AG04450 (cell line): ENCODE measurements around the gene CDKN1C. TPM values are rescaled to one million over a fixed set of nuclear protein-coding genes. Genes with fewer than 3 reads are reported as not detected.

ENCODE experiments used
- CTCF ChIA-PET: fragments of 300-600, 350-600 bp; formaldehyde crosslinking; extraction: SDS; loops from one replicate; lab custom pipeline; 2022; ENCODE audit warnings: antibody characterized with exemption, inconsistent platforms; lab: Charles Lee
- POLR2A ChIA-PET: fragments of 350-600 bp; formaldehyde crosslinking; extraction: SDS; loops from one replicate; lab custom pipeline; 2021; ENCODE audit warnings: antibody characterized with exemption, inconsistent platforms; lab: Yijun Ruan, JAX
- DNase-seq: peaks from one replicate; pipeline ENCODE4 v3.0.0-alpha.2; 2011; ENCODE audit warnings: low read depth, low spot score
- H3K27ac ChIP-seq: one replicate; pipeline ENCODE4 v1.5.1; 2012; ENCODE audit warnings: low read depth, low read length, control low read depth
- H3K27me3 ChIP-seq: one replicate; pipeline ENCODE4 v1.6.0; 2012; ENCODE audit warnings: low read length; ENCODE audit not compliant: control insufficient read depth, insufficient read depth
- H3K4me3 ChIP-seq: 2 replicates; pipeline ENCODE4 v1.5.1; 2011; ENCODE audit warnings: mild to moderate bottlenecking, low read depth, low read length, control low read depth
- H3K9me3 ChIP-seq: 2 replicates; pipeline ENCODE4 v1.5.1; 2012; ENCODE audit warnings: low read length; ENCODE audit not compliant: control insufficient read depth, insufficient read depth
- CTCF ChIP-seq: IDR thresholded peaks from 2 replicates; pipeline ENCODE4 v1.5.1; 2011; ENCODE audit warnings: low read depth, low read length, control low read depth, inconsistent platforms
- polyA plus RNA-seq: library from polyadenylated mRNA; depleted of rRNA; stranded (reverse); fragments of >200 nt; gene quantifications from 2 replicates; pipeline ENCODE4 v1.2.3, GENCODE V29; 2011

CDKN1C gene
- polyA plus RNA-seq, 1 experiment: 8.1 TPM

- ChIA-PET CTCF (interaction anchor here (0.6 kb wide), 1 partner anchor 32 kb away, joined by 3 read pairs; no protein-coding TSS in a partner anchor), POLR2A (interaction anchor here (0.6 kb wide), 1 partner anchor 32 kb away, joined by 3 read pairs; no protein-coding TSS in a partner anchor)
These were observed 38.1 kb upstream of the CDKN1C start for GRCh38 chr11:2923446-2924375.

GRCh38 chr11:2922655-2923054 lies 37.1 kb upstream of the CDKN1C start:
- no peak overlapping the region for H3K4me3 ChIP-seq
- no peak overlapping the region for H3K27ac ChIP-seq
- ChIA-PET POLR2A (no interaction called here), CTCF (no interaction called here)
- TF ChIP-seq CTCF: no peak
- no peaks in the 10 kb centered on the region; the same call in 1 of the 2 replicates for H3K9me3 ChIP-seq
- DNase-seq: no peak
- no peaks in the 10 kb centered on the region for H3K27me3 ChIP-seq

More at GRCh38 chr11:2923446-2924375, 38.1 kb upstream of the CDKN1C start:
- no peaks in the 10 kb centered on the region for H3K27me3 ChIP-seq
- H3K9me3 ChIP-seq: no peaks in the 10 kb centered on the region; the same call in 1 of the 2 replicates
- H3K4me3 ChIP-seq: no peak overlapping the region
- DNase-seq: no peak
- H3K27ac ChIP-seq: no peak overlapping the region
- TF ChIP-seq CTCF: no peak

GRCh38 chr11:2921742-2922493 lies 36.3 kb upstream of the CDKN1C start:
- POLR2A ChIA-PET: no interaction called here
- Histone ChIP-seq H3K27ac (no peak overlapping the region), H3K27me3 (no peaks in the 10 kb centered on the region), H3K9me3 (no peaks in the 10 kb centered on the region; the same call in 1 of the 2 replicates), H3K4me3 (no peak overlapping the region)
- CTCF ChIA-PET: no interaction called here
- no peak for DNase-seq
- no peak for TF ChIP-seq CTCF

GRCh38 chr11:2921261-2921660 lies 35.7 kb upstream of the CDKN1C start:
- no peak for TF ChIP-seq CTCF
- POLR2A ChIA-PET: interaction anchor here (0.7 to 3.7 kb wide), 2 partner anchors 8 to 388 kb away, joined by 3 to 21 read pairs; partner anchors contain the start of gene PHLDA2

More at GRCh38 chr11:2921261-2921660, 35.7 kb upstream of the CDKN1C start:
- no peak overlapping the region for H3K27ac ChIP-seq
- no peaks in the 10 kb centered on the region for H3K27me3 ChIP-seq
- CTCF ChIA-PET: no interaction called here
- H3K4me3 ChIP-seq: no peak overlapping the region
- H3K9me3 ChIP-seq: no peaks in the 10 kb centered on the region; the same call in 1 of the 2 replicates
- no peak for DNase-seq
